Liver (tissue), 9 donors: ENCODE measurements around the gene BBIP1. TPM values are rescaled to one million over a fixed set of nuclear protein-coding genes. Genes with fewer than 3 reads are reported as not detected.

ENCODE experiments used
- DNase-seq: peaks from one replicate; pipeline ENCODE4 v3.0.0-alpha.2; 2017; ENCODE audit warnings: low spot score
- H3K27ac ChIP-seq, 2 donors: one replicate each; pipeline ENCODE4 v1.7.0; 2013; ENCODE audit warnings: inconsistent platforms in 2 of 2, low read length in 2 of 2, control low read depth in 1 of 2, low read depth in 1 of 2, mild to moderate bottlenecking in 1 of 2
- H3K27me3 ChIP-seq, 4 donors: one replicate each; pipeline versions ENCODE4 v1.6.1 to v1.7.0; 2013; ENCODE audit warnings: low read length in 3 of 4, inconsistent platforms in 1 of 4, mild to moderate bottlenecking in 1 of 4, moderate library complexity in 1 of 4; ENCODE audit not compliant: control insufficient read depth in 4 of 4, insufficient read depth in 4 of 4
- H3K36me3 ChIP-seq, 4 donors: one replicate each; pipeline versions ENCODE4 v1.6.1 to v1.7.0; 2013; ENCODE audit warnings: low read length in 3 of 4, mild to moderate bottlenecking in 3 of 4, low read depth in 1 of 4, moderate library complexity in 1 of 4; ENCODE audit not compliant: control insufficient read depth in 4 of 4, insufficient read depth in 3 of 4
- H3K4me1 ChIP-seq, 4 donors: one replicate each; pipeline versions ENCODE4 v1.6.1 to v1.7.0; 2013; ENCODE audit warnings: low read length in 3 of 4, mild to moderate bottlenecking in 3 of 4, moderate library complexity in 1 of 4; ENCODE audit not compliant: control insufficient read depth in 4 of 4, insufficient read depth in 4 of 4
- H3K4me3 ChIP-seq, 3 donors: one replicate each; pipeline versions ENCODE4 v1.6.1 to v1.7.0; 2013; ENCODE audit warnings: low read length in 3 of 3, control low read depth in 1 of 3, low read depth in 1 of 3, mild to moderate bottlenecking in 1 of 3
- H3K9ac ChIP-seq, 2 donors: one replicate each; pipeline ENCODE4 v1.7.0; 2013; ENCODE audit warnings: low read length in 2 of 2, mild to moderate bottlenecking in 2 of 2, moderate library complexity in 2 of 2, control low read depth in 1 of 2, low read depth in 1 of 2
- H3K9me3 ChIP-seq, 4 donors: one replicate each; pipeline versions ENCODE4 v1.6.1 to v1.7.0; 2013; ENCODE audit warnings: low read length in 3 of 4; ENCODE audit not compliant: control insufficient read depth in 4 of 4
- FOXA2 ChIP-seq: IDR thresholded peaks from 2 replicates; pipeline ENCODE4 v1.6.1; 2016; ENCODE audit warnings: antibody characterized with exemption
- GABPA ChIP-seq, 2 donors: IDR thresholded peaks in 1 of 2; conservative IDR thresholded peaks in 1 of 2; 2 replicates each; pipeline ENCODE4 v1.6.1; 2016; ENCODE audit warnings: antibody characterized with exemption in 2 of 2, mild to moderate bottlenecking in 1 of 2, moderate library complexity in 1 of 2
- HNF4G ChIP-seq: IDR thresholded peaks from 2 replicates; pipeline ENCODE4 v1.6.1; 2016; ENCODE audit warnings: antibody characterized with exemption
- JUND ChIP-seq, 2 donors: IDR thresholded peaks; 2 replicates each; pipeline ENCODE4 v1.6.1; 2016; ENCODE audit warnings: antibody characterized with exemption in 2 of 2
- NR2F2 ChIP-seq: IDR thresholded peaks from 2 replicates; pipeline ENCODE4 v1.6.1; 2016; ENCODE audit warnings: antibody characterized with exemption
- RAD21 ChIP-seq, 2 donors: IDR thresholded peaks; 2 replicates each; pipeline ENCODE4 v1.6.1; 2016; ENCODE audit warnings: antibody characterized with exemption in 2 of 2, mild to moderate bottlenecking in 2 of 2
- RXRA ChIP-seq, 2 donors: IDR thresholded peaks; 2 replicates each; pipeline ENCODE4 v1.6.1; 2017 to 2018; ENCODE audit warnings: antibody characterized with exemption in 2 of 2, mild to moderate bottlenecking in 1 of 2
- SP1 ChIP-seq: IDR thresholded peaks from 2 replicates; pipeline ENCODE4 v1.6.1; 2018; ENCODE audit warnings: antibody characterized with exemption, mild to moderate bottlenecking
- WGBS: extraction: QIAGEN DNeasy Blood & Tissue Kit; methylation state at CpG from one replicate; pipeline ENCODE4 v1.1.7; 2013; 5-methylcytosine and 5-hydroxymethylcytosine counted together
- polyA plus RNA-seq, 2 donors: library from polyadenylated mRNA; stranded (reverse) in 1 of 2; unstranded in 1 of 2; fragments of 200-250 nt in 1 of 2; fragments of >200 nt in 1 of 2; fragmentation: Nextera tagmentation in 1 of 2; extraction: Ambion mirVana in 1 of 2; gene quantifications; one replicate each; pipeline versions ENCODE4 v1.2.1 to v1.2.3, GENCODE V29; 2013 to 2015
- total RNA-seq, 2 donors: library from RNA; depleted of rRNA; stranded (reverse); fragments of >200 nt; gene quantifications; one replicate each; pipeline ENCODE4 v1.2.3, GENCODE V29; 2014
- TF ChIP-seq, protein P1 (sequence below): fragments of 150-350 bp; IDR thresholded peaks from 2 replicates; pipeline ENCODE4 v1.5.1; 2017; ENCODE audit warnings: improper control_type of control experiment, low read depth, low read length; ENCODE audit not compliant: missing input control
- TF ChIP-seq, protein P2 (sequence below): IDR thresholded peaks from 2 replicates; pipeline ENCODE4 v1.6.1; 2016; ENCODE audit warnings: antibody characterized with exemption
- TF ChIP-seq, protein P3 (sequence below): IDR thresholded peaks from 2 replicates; pipeline ENCODE4 v1.6.1; 2016; ENCODE audit warnings: antibody characterized with exemption, mild to moderate bottlenecking
- TF ChIP-seq, protein P4 (sequence below): IDR thresholded peaks from 2 replicates; pipeline ENCODE4 v1.6.1; 2016; ENCODE audit warnings: antibody characterized with exemption
- TF ChIP-seq, protein P5 (sequence below): IDR thresholded peaks from 2 replicates; pipeline ENCODE4 v1.6.1; 2016; ENCODE audit warnings: antibody characterized with exemption
- donor health status: healthy.
- donor health status: healthy.
- donor health status: healthy.
- donor health status: healthy.
- donor health status: healthy.

The BBIP1 gene
- total and polyA plus RNA-seq, 4 donors: 10.4 to 15.8 (median 11.1) TPM

DNA sequence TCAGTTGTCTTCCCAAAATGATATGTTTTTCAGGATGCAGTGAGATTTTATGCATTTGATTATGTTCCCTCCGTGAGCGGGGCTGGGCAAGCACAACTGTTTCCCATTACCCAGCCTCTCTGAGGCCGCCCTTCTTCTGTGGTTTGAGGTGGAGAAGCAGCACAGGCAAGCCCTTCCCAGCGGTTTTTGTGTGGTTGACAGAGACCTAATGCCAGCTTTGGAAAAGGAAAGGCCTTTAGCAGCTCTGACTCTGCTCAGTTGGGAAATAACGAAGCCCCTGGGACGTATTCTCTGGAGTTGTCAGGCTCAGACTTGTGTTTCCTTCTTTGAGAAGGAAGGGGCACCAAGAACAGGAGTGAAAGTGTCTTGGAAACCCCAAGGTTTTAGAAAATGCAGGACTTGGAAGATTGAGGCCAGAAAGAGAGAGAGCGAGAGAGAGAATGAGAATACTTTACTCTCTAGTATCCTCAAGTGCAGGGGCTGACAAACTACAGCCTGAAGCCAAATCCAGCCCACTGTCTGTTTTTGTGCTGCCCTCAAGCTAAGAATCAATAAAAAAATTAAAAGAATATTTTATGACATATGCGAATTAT is 67.9 kb downstream of the BBIP1 start:
- no peaks in the 10 kb centered on the region for H3K9me3 ChIP-seq
- 83% methylated on average over 8 of the region's 8 CpGs for WGBS
- H3K27me3 ChIP-seq: no peaks in the 10 kb centered on the region
- peaks cover 8 to 18% (median 15%) of the 10 kb centered on the region in 4 donors for H3K4me1 ChIP-seq
- DNase-seq: no peak
- no peaks in the 10 kb centered on the region for H3K36me3 ChIP-seq
- H3K4me3 ChIP-seq: no peak overlapping the region
- H3K9ac ChIP-seq: no peak overlapping the region
- H3K27ac ChIP-seq: no peak overlapping the region
- TF ChIP-seq RXRA (IDR thresholded peaks at IDR 0.05) (no peak), SP1 (no peak), RAD21 (IDR thresholded peaks at IDR 0.05) (no peak), NR2F2 (no peak), GABPA (IDR thresholded peaks at IDR 0.05 in 1 of 2, conservative IDR thresholded peaks at IDR 0.05 in 1 of 2) (no peak), FOXA2 (no peak), JUND (IDR thresholded peaks at IDR 0.05) (no peak), HNF4G (no peak)
- TF ChIP-seq, protein P1, sequence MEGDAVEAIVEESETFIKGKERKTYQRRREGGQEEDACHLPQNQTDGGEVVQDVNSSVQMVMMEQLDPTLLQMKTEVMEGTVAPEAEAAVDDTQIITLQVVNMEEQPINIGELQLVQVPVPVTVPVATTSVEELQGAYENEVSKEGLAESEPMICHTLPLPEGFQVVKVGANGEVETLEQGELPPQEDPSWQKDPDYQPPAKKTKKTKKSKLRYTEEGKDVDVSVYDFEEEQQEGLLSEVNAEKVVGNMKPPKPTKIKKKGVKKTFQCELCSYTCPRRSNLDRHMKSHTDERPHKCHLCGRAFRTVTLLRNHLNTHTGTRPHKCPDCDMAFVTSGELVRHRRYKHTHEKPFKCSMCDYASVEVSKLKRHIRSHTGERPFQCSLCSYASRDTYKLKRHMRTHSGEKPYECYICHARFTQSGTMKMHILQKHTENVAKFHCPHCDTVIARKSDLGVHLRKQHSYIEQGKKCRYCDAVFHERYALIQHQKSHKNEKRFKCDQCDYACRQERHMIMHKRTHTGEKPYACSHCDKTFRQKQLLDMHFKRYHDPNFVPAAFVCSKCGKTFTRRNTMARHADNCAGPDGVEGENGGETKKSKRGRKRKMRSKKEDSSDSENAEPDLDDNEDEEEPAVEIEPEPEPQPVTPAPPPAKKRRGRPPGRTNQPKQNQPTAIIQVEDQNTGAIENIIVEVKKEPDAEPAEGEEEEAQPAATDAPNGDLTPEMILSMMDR: no peak
- TF ChIP-seq, protein P2, sequence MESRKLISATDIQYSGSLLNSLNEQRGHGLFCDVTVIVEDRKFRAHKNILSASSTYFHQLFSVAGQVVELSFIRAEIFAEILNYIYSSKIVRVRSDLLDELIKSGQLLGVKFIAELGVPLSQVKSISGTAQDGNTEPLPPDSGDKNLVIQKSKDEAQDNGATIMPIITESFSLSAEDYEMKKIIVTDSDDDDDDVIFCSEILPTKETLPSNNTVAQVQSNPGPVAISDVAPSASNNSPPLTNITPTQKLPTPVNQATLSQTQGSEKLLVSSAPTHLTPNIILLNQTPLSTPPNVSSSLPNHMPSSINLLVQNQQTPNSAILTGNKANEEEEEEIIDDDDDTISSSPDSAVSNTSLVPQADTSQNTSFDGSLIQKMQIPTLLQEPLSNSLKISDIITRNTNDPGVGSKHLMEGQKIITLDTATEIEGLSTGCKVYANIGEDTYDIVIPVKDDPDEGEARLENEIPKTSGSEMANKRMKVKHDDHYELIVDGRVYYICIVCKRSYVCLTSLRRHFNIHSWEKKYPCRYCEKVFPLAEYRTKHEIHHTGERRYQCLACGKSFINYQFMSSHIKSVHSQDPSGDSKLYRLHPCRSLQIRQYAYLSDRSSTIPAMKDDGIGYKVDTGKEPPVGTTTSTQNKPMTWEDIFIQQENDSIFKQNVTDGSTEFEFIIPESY: no peak
- TF ChIP-seq, protein P3, sequence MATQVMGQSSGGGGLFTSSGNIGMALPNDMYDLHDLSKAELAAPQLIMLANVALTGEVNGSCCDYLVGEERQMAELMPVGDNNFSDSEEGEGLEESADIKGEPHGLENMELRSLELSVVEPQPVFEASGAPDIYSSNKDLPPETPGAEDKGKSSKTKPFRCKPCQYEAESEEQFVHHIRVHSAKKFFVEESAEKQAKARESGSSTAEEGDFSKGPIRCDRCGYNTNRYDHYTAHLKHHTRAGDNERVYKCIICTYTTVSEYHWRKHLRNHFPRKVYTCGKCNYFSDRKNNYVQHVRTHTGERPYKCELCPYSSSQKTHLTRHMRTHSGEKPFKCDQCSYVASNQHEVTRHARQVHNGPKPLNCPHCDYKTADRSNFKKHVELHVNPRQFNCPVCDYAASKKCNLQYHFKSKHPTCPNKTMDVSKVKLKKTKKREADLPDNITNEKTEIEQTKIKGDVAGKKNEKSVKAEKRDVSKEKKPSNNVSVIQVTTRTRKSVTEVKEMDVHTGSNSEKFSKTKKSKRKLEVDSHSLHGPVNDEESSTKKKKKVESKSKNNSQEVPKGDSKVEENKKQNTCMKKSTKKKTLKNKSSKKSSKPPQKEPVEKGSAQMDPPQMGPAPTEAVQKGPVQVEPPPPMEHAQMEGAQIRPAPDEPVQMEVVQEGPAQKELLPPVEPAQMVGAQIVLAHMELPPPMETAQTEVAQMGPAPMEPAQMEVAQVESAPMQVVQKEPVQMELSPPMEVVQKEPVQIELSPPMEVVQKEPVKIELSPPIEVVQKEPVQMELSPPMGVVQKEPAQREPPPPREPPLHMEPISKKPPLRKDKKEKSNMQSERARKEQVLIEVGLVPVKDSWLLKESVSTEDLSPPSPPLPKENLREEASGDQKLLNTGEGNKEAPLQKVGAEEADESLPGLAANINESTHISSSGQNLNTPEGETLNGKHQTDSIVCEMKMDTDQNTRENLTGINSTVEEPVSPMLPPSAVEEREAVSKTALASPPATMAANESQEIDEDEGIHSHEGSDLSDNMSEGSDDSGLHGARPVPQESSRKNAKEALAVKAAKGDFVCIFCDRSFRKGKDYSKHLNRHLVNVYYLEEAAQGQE: no peak
- TF ChIP-seq, protein P4, sequence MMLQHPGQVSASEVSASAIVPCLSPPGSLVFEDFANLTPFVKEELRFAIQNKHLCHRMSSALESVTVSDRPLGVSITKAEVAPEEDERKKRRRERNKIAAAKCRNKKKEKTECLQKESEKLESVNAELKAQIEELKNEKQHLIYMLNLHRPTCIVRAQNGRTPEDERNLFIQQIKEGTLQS: no peak
- TF ChIP-seq, protein P5, sequence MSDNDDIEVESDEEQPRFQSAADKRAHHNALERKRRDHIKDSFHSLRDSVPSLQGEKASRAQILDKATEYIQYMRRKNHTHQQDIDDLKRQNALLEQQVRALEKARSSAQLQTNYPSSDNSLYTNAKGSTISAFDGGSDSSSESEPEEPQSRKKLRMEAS: no peak

DNA sequence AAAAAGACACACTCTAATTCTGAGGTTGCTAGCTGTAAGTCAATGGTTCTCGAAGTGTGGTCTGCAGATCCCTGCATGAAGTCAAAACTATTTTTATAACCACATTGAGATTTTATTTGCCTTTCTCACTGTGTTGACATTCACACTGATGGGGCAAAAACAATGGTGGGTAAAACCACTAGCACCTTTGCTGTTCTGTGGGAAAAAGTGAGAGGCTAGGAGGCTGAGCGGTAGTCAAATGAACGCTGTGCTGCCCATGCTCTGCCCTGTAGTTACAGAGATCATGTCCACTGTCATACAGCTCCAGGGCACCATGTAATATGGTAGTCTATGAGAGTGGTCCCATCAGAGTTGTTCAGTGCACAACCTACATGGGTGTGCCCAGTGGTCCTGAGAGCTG is 68.9 kb downstream of the BBIP1 start:
- no peak for DNase-seq
- no peak overlapping the region for H3K4me3 ChIP-seq
- 88% methylated on average over 3 of the region's 3 CpGs for WGBS
- H3K27ac ChIP-seq: no peak overlapping the region
- no peaks in the 10 kb centered on the region for H3K9me3 ChIP-seq
- TF ChIP-seq, protein P4: no peak
- no peaks in the 10 kb centered on the region for H3K27me3 ChIP-seq
- H3K36me3 ChIP-seq: no peaks in the 10 kb centered on the region
- peaks cover 13 to 29% (median 20%) of the 10 kb centered on the region in 4 donors for H3K4me1 ChIP-seq
- H3K9ac ChIP-seq: no peak overlapping the region

Other genes with a start within 250 kb of the BBIP1 start
- 10 to 100 TPM; 25.9 to 94.4 TPM for gene PDCD4, start 47.3 kb downstream of the BBIP1 start, total RNA-seq
- gene PDCD4, start 47.3 kb downstream of the BBIP1 start, polyA plus RNA-seq: 10 to 100 TPM; 14.7 to 24.3 TPM
- 10 to 100 TPM; 23.2 to 33.7 TPM for gene SHOC2, start 424 bp upstream of the BBIP1 start, total RNA-seq
- gene SHOC2, start 424 bp upstream of the BBIP1 start, polyA plus RNA-seq: 10 to 100 TPM in 1 of 2 donors, 1 to 10 TPM in 1; 7.8 to 12.7 TPM
- under 1 TPM; 0.19 to 0.50 TPM for gene ADRA2A, start 157.8 kb upstream of the BBIP1 start, total RNA-seq
- gene ADRA2A, start 157.8 kb upstream of the BBIP1 start, polyA plus RNA-seq: under 1 TPM; 0.15 to 0.47 TPM